Lung (tissue), 12 donors: ENCODE data around the gene GNB2. TPM values are rescaled to one million over a fixed set of nuclear protein-coding genes. Genes with fewer than 3 reads are reported as not detected.

Source experiments
- ATAC-seq: fragments of 200-7000 bp; cut with Tn5 transposase; one replicate; pipeline ENCODE4 v1.9.1; 2020; ENCODE audit warnings: moderate number of reproducible peaks; ENCODE audit not compliant: insufficient read depth, low FRiP score
- DNase-seq, 3 donors: peaks; one replicate each; pipeline ENCODE4 v3.0.0-alpha.2; 2013 to 2017
- H3K27ac ChIP-seq, 2 donors: one replicate each; pipeline ENCODE4 v1.5.1; 2013; ENCODE audit warnings: mild to moderate bottlenecking in 2 of 2, moderate library complexity in 2 of 2, control low read depth in 1 of 2, inconsistent platforms in 1 of 2, low read depth in 1 of 2, low read length in 1 of 2
- H3K27me3 ChIP-seq, 3 donors: one replicate each; pipeline ENCODE4 v1.5.1; 2013; ENCODE audit warnings: low read length in 2 of 3; ENCODE audit not compliant: control insufficient read depth in 3 of 3, insufficient read depth in 3 of 3
- H3K36me3 ChIP-seq, 4 donors: one replicate each; pipeline ENCODE4 v1.5.1; 2013; ENCODE audit warnings: low read length in 4 of 4, mild to moderate bottlenecking in 1 of 4, moderate library complexity in 1 of 4; ENCODE audit not compliant: control insufficient read depth in 4 of 4, insufficient read depth in 4 of 4
- H3K4me1 ChIP-seq, 5 donors: one replicate each; pipeline ENCODE4 v1.5.1; 2013; ENCODE audit warnings: low read length in 5 of 5, mild to moderate bottlenecking in 2 of 5, moderate library complexity in 1 of 5; ENCODE audit not compliant: control insufficient read depth in 5 of 5, insufficient read depth in 5 of 5
- H3K4me3 ChIP-seq: one replicate; pipeline ENCODE4 v1.5.1; 2013; ENCODE audit warnings: mild to moderate bottlenecking, control low read depth, moderate library complexity
- H3K9ac ChIP-seq, 2 donors: one replicate each; pipeline ENCODE4 v1.5.1; 2013; ENCODE audit warnings: low read length in 2 of 2, control low read depth in 1 of 2; ENCODE audit not compliant: insufficient read depth in 1 of 2
- H3K9me3 ChIP-seq, 4 donors: one replicate each; pipeline ENCODE4 v1.5.1; 2013; ENCODE audit warnings: low read length in 3 of 4, mild to moderate bottlenecking in 1 of 4, moderate library complexity in 1 of 4; ENCODE audit not compliant: control insufficient read depth in 4 of 4, insufficient read depth in 3 of 4
- WGBS, 2 donors: extraction: QIAGEN DNeasy Blood & Tissue Kit; methylation state at CpG; one replicate each; pipeline ENCODE4 v1.1.7; 2013; 5-methylcytosine and 5-hydroxymethylcytosine counted together
- polyA plus RNA-seq, 2 donors: library from polyadenylated mRNA; stranded (reverse); fragments of 200-250 nt; gene quantifications; one replicate each; pipeline ENCODE4 v1.2.1, GENCODE V29; 2013
- total RNA-seq, 2 donors: library from RNA; depleted of rRNA in 1 of 2; stranded (reverse); fragments of >200 nt in 1 of 2; gene quantifications; one replicate each; pipeline ENCODE4 v1.2.1, GENCODE V29; 2014 to 2021
- TF ChIP-seq, protein P1 (sequence below): IDR thresholded peaks from 2 replicates; pipeline ENCODE4 v1.5.1; 2012; ENCODE audit warnings: mild to moderate bottlenecking; ENCODE audit errors: control extremely low read depth, extremely low read depth
- donor health status: control.
- donor health status: control.
- donor health status: Bipolar disorder and iron deficiency.
- donor health status: healthy.
- donor health status: DM: yes; HTN: yes; CAD: no.

Gene GNB2
- total and polyA plus RNA-seq, 4 donors = 130 to 381 (median 238) TPM

DNA sequence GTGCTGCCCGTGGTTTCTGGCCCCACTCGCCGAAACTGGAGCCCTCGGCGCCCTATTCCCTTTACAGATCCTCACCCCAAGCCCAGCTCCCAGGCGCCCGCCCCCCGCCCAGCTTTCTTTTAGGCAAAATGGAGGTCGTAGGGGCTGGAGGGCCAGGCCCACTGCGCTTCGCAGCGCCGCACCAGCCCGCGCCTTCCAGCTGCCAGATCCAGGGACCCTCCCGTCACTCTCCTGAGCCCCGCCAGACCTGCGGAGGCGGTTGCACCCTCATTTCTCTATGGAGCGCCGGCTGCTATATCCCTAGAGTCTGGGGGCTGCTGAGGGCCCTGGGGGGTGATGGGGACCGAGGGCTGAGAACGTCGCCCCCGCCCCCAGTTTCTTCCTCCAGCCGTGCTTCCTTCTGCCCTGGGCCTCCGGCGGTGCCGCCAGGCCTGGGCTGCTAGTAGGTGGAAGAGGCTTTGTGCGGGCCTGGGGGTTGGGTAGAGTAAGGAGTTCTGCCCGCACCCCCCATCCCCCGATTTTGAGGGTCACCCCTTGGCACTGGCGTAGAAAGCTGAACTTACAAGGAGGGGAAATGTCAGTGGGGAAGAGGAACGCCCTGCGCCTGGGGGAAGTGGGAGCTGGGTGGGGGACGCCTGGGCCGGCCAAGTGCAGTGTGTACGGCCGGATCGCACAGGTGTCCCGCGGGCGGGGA is 1.0 kb downstream of the GNB2 start:
- DNase-seq (peak in 1 of 3 donors; percentile 23), ATAC-seq (no peak)
- Histone ChIP-seq H3K36me3 (peaks cover 0 to 30% (median 18%) of the 10 kb centered on the region in 4 donors), H3K27me3 (peaks cover 0 to 2% (median 0%) of the 10 kb centered on the region in 3 donors), H3K9me3 (no peaks in the 10 kb centered on the region), H3K27ac (peak overlapping the region; percentile 86 to 94), H3K9ac (peak overlapping the region in 1 of 2 donors; percentile 37), H3K4me3 (peak overlapping the region; percentile 65), H3K4me1 (peaks cover 0 to 8% (median 2%) of the 10 kb centered on the region in 5 donors)
- 1% methylated on average over 43 of the region's 43 CpGs for WGBS, 2 donors
- TF ChIP-seq, protein P1, sequence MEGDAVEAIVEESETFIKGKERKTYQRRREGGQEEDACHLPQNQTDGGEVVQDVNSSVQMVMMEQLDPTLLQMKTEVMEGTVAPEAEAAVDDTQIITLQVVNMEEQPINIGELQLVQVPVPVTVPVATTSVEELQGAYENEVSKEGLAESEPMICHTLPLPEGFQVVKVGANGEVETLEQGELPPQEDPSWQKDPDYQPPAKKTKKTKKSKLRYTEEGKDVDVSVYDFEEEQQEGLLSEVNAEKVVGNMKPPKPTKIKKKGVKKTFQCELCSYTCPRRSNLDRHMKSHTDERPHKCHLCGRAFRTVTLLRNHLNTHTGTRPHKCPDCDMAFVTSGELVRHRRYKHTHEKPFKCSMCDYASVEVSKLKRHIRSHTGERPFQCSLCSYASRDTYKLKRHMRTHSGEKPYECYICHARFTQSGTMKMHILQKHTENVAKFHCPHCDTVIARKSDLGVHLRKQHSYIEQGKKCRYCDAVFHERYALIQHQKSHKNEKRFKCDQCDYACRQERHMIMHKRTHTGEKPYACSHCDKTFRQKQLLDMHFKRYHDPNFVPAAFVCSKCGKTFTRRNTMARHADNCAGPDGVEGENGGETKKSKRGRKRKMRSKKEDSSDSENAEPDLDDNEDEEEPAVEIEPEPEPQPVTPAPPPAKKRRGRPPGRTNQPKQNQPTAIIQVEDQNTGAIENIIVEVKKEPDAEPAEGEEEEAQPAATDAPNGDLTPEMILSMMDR = no peak

DNA sequence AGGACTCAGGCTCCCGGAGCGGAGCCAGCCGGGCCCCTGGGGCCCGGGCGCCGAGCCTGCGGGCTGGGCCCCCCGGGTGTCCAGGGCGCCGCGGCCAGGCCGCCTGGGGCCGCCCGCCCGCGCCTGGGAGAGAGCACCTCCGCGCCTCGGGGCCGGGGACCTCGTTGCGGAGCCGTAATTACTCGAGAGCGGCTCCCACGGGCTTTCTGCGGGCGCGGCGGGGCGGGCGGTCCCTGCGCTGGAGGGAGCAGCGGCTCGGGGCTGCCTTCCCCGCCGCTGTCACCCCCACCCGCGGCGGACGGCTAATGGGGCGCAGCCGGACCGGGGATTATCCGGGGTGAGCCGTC is 1.5 kb downstream of the GNB2 start:
- Histone ChIP-seq H3K9me3 (no peaks in the 10 kb centered on the region), H3K4me3 (peak overlapping the region; percentile 65), H3K27ac (peak overlapping the region; percentile 86 to 94), H3K36me3 (peaks cover 0 to 34% (median 18%) of the 10 kb centered on the region in 4 donors), H3K27me3 (peaks cover 0 to under 1% (median 0%) of the 10 kb centered on the region in 3 donors), H3K9ac (no peak overlapping the region), H3K4me1 (peaks cover 0 to 8% (median 2%) of the 10 kb centered on the region in 5 donors)
- TF ChIP-seq, protein P1 = no peak
- WGBS, 2 donors = 0% methylated on average over 38 to 46 of the region's 46 CpGs
- DNase-seq (no peak), ATAC-seq (no peak)

DNA sequence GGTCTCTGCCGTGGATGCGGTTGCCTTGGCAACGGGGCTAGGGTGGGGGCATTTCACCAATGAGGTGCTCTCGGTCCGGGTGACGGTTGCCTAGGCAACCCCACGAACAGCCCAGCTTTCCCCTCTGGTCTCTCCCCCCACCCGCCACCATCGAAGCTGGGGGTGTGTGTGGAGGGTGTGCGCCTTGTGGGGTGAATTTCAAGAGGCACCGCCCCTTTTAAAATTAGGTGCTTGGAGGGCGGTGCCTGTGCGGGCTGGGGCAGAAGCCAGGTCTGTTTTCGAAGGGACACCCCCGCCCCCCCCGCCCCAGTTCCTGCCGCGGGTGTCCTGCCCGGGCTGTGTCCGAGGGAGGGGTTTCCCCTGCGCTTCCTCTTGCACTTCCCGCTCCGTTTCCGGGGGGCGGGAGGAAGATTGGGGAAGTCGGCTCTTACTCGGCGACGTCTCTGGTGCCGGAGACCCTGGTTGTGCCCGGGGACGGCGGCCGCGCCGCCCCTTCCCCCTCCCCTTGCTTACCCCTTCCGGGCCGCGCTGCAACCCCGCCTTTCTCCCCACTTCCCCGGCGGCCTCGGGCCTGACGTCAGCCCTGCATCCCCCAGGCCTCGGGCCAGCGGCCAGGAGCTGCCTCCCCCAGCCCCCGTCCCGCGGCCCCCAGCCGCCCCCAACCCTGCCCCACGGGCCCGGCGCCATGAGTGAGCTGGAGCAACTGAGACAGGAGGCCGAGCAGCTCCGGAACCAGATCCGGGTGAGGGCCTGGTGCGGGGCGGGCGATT is 2.2 kb downstream of the GNB2 start:
- Histone ChIP-seq H3K4me1 (peaks cover 0 to 8% (median 2%) of the 10 kb centered on the region in 5 donors), H3K36me3 (peaks cover 0 to 40% (median 21%) of the 10 kb centered on the region in 4 donors), H3K9me3 (no peaks in the 10 kb centered on the region), H3K9ac (no peak overlapping the region), H3K4me3 (peak overlapping the region; percentile 55), H3K27me3 (no peaks in the 10 kb centered on the region), H3K27ac (peak overlapping the region; percentile 38 to 84)
- TF ChIP-seq, protein P1 = no peak
- 2 to 6% methylated on average over 58 to 59 of the region's 59 CpGs for WGBS, 2 donors
- ATAC-seq = peak; percentile 16
- DNase-seq = peak; percentile 80 to 89 (median 87)
